HFF-Myc (cell line): ENCODE measurements around the gene CRIM1.

Experiments
- DNase-seq: peaks from one replicate; pipeline ENCODE4 v3.0.0-alpha.2; 2011; ENCODE audit warnings: low read depth; ENCODE audit errors: extremely low read depth
- H3K4me3 ChIP-seq: replicated peaks from 2 replicates; pipeline ENCODE4 v1.5.1; 2011; ENCODE audit warnings: low read depth, mild to moderate bottlenecking, control low read depth, low read length
- TF ChIP-seq, protein P1 (sequence below): IDR thresholded peaks from 2 replicates; pipeline ENCODE4 v1.5.1; 2012; ENCODE audit warnings: mild to moderate bottlenecking, low read depth, low read length, control low read depth; ENCODE audit errors: missing control alignments

The CRIM1 gene

DNA sequence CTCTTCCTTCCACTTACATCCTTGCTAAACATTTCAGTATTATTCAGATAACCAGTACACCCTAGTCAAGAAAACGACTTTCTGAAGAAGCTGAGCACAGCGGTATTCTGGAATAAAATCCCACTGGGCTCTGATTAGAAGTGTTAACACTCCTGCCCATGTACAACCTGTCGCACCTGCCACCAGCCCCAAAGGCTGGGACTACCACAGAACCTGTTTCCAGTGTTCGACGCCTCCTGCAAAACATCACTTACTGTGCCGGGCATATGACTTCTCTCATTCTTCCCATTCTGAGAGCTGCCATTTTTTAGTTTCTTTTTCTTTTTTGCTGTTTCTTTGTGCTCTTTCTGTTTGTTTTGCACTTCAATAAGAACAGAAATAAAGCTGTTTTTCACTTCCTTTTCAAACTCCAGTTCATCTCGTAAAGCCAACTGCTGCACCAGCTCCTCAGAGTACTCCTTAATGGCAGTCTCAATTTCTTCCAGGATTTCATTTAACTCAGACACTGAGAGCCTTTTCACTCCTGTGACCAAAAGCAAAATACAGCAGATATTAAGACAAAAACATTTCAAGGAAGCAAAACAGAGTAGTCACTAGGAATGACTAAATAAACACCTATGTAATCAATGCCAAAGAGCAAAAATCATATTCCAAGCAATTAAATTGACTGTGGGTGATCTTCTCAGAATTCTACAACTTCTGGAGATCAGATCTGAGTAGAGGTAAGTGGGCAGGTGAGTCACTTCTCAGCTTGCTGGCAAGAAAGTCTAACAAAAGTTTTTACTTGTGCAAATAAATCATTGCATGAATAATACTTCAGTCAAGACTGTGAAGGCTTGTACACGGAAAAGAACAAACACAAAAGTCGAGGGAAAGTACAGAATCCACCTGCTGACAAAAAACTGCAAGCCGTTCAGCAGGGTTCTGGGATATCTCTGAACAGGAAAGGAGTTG, 223.0 kb downstream of the CRIM1 start:
- TF ChIP-seq, protein P1, sequence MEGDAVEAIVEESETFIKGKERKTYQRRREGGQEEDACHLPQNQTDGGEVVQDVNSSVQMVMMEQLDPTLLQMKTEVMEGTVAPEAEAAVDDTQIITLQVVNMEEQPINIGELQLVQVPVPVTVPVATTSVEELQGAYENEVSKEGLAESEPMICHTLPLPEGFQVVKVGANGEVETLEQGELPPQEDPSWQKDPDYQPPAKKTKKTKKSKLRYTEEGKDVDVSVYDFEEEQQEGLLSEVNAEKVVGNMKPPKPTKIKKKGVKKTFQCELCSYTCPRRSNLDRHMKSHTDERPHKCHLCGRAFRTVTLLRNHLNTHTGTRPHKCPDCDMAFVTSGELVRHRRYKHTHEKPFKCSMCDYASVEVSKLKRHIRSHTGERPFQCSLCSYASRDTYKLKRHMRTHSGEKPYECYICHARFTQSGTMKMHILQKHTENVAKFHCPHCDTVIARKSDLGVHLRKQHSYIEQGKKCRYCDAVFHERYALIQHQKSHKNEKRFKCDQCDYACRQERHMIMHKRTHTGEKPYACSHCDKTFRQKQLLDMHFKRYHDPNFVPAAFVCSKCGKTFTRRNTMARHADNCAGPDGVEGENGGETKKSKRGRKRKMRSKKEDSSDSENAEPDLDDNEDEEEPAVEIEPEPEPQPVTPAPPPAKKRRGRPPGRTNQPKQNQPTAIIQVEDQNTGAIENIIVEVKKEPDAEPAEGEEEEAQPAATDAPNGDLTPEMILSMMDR, result no peak
- no peak overlapping the region for H3K4me3 ChIP-seq
- DNase-seq, result no peak

DNA sequence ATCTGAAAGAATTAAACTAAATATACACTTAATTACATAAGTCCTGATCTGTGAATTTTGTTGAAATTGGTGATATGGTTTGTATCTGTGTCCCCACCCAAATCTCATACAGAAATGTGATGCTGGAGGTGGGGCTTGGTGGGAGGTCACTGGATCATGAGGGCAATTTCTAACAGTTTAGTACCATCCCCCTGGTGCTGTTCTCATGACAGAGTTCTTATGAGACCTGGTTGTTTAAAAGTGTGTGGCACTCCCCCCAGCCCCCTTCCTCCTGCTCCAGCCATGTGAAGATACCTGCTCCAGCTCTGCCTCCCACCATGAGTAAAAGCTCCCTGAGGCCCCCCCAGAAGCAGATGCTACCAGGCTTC, 223.7 kb downstream of the CRIM1 start:
- DNase-seq, result no peak
- no peak overlapping the region for H3K4me3 ChIP-seq
- TF ChIP-seq, protein P1, result no peak

DNA sequence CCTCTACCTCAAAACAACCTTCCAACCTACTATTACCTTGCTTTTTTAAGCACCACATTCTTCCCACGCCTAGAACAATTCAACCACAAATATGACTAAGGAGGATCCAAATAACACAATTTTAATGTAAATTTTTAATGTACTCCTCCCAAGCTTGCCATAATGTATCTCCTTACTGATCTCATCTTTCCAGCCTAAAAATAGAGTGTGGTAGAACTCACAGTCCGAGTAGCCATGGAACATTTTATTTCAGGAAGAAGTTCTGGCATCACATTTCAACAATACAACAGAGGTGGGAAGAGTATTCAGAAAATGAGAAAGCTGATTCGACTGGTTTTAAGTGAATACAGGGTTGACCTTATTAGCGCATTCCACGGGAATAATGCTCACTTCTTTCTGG, 227.0 kb downstream of the CRIM1 start:
- no peak for DNase-seq
- H3K4me3 ChIP-seq, result no peak overlapping the region
- TF ChIP-seq, protein P1, result no peak

DNA sequence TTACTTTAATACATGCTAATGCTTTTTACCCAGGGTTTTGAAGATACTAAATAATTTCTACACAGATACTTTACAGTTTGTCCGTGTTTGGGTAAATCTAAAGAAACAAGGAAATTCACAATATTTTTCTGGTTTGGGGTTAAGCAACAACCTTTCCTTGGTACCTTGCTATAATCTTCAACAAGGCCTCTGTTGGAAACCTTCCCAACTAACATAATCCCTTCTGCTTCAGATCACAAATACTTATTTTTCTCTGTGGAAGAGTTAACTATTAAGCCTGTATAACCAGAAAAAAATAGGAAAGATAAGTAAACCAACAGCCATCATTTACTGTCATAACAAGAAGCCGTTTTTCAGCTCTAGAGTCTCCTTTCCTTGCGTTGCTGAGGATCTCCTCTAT, 227.4 kb downstream of the CRIM1 start:
- no peak overlapping the region for H3K4me3 ChIP-seq
- TF ChIP-seq, protein P1, result no peak
- DNase-seq, result no peak

DNA sequence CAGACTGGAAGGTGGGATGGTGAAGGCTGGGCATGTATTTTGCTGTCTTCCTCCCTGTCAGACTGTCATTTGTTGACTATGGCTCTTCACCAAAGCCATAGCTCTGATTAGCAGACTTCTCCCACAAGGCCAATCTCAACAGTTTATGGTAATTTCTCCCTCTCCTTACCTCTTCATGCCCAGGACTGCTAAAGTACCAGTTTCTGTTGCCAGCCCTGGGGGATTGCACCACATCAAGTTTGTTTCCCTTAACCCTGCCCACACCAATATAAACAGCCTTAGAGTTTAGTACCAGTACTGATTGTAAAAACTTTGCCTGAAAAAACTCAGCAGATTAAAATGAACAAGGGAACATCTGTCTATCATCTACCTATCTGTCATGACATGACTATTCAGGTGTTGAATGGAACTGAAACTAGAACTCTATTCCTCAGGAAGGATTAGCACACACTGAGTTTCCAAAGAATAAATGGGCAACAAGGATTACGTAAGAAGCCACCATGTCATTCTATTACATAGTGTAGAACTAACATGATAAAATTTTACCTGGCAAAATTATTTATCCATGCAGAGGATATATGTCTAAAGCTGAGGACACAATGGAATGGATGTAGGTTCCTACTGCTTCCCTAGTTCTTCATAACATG, 228.7 kb downstream of the CRIM1 start:
- TF ChIP-seq, protein P1, result no peak
- DNase-seq, result no peak
- H3K4me3 ChIP-seq, result no peak overlapping the region

DNA sequence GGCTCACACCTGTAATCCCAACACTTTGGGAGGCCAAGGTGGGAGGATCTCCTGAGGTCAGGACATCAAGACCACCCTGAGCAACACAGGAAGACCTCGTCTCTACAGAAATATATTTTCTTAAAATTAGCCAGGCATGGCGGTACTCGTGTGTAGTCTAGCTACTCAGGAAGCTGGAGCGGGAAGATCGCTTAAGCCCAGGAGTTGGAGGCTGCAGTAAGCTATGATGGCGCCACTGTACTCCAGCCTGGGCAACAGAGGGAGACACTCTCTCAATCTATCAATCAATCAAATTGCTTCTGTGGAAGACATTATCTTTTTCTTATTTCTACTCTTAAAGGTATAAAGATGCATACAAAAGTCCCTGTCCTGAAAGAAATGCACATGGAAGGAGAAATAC, 231.1 kb downstream of the CRIM1 start:
- TF ChIP-seq, protein P1, result no peak
- no peak for DNase-seq
- H3K4me3 ChIP-seq, result no peak overlapping the region
